HG03097 (cell line): ENCODE results near the gene ZNF236.
"Not testable (repeated sequence)": the region's sequence is repeated elsewhere in the genome, so short reads cannot be mapped to it uniquely, and the experiment has no call there.

Source experiments
- ATAC-seq: cut with Tn5 transposase; IDR thresholded peaks from one replicate; pipeline ENCODE4 v1.9.1; 2021; ENCODE audit not compliant: unreplicated experiment, low FRiP score

Gene ZNF236

DNA sequence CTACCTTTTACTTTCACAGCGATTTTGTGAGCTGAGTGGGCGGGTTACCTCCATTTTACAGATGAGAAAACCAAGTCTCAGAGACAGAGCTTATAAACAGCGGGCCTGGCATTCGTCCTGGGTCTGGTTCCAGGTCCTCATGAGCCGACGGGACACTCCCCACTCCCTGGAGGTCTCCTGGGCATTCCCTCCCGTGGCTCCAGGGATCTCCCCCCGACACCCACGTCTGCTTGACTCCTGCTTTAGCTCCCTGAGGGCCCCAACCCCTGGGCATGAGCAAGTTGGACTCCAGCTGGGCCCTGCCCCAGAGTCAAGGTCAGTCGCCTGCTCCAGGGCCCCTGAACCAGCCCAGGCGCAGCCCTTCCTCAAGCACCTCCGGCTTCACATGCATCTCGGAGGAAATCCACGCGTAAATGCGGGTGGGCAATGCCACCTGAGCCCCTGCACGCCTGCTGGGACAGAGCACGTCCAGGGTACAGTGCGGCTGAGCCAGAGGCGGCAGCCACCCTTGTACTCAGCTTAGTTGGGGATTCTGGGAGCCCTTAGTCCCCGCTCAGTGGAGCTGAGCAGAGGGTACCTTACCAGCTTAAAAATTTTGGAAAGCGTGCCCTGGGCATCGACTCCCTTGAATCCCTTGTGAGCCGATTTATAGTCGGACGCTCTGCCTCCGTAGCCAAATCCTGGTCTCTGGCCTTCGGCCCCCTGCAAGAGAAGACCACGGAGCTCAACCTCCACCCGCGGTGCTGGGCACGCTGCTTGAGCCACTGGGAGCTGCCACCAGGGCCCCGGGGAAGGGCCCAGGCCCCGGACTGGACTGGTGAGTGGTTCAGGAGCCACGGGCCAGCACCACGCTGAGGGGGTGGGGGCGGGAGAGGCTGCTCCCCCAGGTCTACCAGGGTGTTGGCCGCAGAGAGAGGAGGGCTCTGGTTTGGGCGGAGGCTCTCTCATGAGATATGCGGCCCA is 162.1 kb downstream of the ZNF236 start:
- ATAC-seq: no peak

DNA sequence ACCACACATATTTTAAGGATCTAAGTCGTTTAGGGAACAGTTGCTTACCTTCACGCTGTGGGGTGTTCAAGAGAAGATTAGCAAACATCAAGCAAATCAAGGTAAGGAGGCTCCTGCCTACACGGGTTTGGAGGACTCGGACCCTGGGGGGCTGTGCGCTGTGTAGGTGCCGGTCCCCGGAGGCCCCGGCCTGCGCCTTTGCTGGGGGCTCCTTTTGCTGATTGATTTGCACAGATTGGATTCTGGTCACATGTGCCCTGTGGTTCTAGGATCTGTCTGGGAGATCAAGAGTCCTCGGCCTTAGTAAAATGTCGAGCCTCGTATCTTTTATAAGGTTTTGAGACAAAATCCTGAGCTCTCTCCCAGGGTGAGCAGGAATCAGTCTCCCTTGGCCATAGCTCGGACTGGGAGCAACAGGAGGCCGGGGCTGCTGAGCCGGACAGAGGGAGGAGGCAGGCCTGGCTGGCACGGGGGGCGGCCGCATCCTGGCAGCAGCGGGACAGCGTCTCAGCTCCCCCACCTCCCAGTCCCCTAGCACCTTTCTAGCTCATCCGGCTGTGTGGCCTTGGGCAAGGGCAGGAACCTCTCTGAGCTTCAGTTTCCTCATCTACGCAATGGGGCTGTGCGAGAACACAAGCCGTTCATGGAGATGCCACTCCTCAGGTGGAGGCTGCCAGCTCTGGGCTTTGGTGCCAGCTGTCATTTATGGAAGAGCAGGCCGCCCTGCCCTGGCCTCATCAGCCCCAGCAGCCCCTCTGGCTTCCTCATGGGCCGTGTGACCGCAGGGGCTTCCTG is 163.0 kb downstream of the ZNF236 start:
- ATAC-seq: no peak

DNA sequence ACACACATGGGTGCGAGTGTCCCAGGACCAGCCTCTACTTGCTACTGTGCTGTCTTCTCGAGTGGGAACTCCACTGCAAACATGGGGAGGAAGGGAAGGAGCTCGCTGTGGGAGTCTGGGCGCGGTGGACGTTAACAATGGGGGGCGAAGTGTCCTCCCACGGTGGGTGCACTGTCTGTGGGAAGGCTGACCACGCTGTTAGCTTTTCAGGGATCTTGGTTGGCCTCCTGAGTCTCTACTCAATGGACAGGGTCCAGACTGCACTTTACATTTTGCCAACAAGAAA is 163.5 kb downstream of the ZNF236 start:
- ATAC-seq: no peak

DNA sequence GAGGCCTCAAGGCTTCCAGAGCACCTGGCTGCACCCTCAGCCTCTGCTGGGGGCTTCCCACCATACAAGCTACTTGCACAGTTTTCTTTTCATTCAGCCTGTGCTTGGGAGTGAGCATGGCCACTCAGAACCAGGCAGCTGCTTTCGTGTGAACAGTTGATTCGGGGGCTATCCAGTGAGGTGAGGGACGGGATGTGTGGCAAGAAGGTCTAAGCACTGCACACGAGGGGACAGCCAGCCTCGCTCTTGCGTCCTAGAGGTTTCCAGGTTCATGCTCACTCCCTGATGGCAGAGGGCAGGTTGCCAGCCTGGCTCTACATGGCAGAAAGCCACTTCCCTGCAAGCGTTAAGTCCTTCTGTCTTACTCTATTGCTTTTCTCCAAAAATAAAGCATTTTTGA is 164.0 kb downstream of the ZNF236 start:
- no peak for ATAC-seq

DNA sequence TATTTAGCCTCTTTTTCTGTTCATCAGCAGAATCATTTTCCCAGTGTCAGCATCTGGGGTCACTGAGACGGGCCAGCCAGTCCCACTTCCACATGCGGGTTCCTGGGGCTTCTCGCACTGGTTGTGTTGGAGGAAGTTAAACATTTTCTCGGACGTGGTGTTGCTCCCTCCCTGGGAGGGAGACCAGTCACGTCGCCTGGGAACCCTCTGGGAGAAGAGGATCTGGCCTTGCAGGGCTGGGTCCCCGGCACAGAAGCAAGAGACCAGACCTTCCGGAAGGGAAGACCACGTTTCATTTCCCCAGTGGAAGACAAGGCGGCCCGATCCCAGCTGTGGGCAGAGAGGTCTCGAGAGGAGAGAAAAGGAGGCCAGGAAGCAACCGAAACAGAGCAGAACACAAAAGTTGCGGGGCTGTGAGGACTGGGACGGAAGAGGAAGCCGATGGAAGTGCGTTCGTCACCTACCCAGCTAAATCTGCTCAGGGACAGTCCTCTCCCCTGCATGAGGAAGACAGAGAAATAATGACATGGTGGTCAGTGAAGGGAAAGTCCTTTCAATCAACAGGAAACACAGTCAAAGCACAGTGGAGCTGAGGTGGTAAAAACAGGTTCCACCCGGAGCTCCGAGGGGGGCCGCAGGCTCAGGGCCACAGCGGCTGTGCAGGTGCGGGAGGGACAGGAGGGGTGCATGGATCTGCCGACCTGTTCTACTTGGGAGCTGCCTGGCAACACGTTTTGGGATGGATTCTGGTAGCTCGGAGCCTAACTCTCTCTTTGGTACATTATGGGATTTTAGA is 165.9 kb downstream of the ZNF236 start:
- no peak for ATAC-seq

DNA sequence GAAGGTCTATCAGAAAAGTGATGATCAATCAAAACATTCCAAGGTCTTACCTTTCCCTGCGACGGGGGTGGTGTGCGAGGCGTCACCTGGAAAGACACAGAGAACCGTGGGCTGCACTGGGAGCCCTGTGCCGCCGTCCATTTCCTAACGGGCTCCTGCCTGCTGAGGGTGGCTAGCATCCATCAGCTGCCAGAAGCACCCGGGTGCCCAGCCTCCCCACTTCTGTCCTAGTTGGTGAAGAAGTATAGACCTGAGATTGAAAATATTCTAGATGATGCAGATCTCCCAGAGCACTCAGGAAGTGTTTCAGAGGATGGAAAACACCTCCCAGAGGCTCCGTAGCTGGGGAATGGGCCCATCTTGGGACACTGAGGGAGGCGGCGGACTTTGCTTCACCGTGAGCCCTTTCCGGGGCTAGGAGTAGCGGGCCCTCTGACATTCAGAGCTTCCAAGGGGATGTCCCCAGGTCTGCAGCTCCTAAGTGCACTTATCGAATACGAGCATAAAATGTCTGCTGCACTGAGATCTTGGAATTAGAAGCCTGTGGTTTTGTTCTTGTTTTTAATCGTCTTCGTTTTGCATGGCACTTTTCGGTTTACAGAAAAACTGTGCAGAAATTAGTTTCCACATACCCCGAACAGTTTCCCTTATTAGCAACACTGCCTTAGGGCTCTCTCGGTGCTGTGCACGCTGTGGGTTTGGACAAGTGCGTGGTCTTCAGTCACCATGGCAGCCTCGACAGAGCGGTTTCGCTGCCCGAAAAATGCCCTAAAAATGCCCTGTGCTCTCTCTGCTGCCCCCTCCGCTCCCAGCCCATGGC is 166.7 kb downstream of the ZNF236 start:
- no peak for ATAC-seq

DNA sequence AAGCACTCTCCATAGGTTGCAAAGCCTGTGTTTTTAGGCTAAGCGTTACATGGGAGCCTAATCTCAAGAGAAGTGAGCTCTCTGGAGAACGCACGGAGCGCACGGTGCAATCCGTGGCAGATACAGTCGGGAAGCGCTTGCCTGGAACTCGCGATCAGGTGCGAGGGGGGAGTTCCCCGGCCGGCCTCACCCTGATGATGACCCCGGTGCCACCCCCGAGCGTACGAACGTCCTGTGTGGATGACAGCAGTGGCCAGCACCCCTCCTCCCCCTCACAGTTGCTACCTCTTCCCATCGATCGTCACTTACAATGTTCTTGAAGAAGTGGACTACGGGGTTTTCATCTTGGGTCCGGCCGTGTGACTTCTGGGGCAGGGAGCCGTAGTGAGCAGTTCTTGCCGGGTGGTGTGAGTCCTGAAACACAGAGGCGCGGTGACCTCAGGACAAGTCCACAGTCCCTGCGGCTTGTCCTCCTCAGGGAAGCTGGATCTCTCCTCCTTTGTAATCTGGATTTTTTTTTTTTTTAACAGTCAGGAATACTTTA is 167.4 kb downstream of the ZNF236 start:
- ATAC-seq: no peak

DNA sequence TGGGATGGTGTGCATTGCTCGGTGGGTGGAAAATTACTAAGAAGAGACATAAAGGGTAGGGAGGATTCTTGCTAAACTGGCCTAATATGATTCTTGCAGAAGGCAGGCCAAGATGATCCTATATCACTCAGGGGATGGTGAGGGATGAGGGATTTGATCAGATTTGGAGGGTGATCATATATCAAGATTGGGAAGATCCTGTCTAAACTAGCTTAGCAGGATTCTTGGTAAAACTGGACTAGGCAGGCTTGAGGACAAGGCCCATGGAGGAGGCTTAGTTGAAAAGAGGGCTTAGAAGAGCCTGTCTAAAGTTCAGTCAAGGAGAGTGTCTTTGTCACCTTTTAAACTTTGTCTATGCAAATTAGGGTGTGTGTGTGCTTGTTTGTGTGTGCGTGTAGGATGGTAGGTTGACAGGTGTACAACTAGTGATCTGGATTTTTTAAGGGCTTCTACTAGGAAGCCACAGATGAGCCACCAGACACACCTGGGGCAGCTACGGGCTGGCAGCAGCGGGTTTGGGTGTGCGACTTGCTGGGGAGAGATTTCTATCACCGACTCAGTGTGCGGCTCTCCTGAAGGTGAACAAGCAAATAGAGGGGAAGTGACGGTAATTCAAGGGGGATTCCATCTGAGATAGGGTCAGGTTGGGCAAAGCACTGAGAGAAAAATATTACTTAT is 168.1 kb downstream of the ZNF236 start:
- not testable (repeated sequence) for ATAC-seq

DNA sequence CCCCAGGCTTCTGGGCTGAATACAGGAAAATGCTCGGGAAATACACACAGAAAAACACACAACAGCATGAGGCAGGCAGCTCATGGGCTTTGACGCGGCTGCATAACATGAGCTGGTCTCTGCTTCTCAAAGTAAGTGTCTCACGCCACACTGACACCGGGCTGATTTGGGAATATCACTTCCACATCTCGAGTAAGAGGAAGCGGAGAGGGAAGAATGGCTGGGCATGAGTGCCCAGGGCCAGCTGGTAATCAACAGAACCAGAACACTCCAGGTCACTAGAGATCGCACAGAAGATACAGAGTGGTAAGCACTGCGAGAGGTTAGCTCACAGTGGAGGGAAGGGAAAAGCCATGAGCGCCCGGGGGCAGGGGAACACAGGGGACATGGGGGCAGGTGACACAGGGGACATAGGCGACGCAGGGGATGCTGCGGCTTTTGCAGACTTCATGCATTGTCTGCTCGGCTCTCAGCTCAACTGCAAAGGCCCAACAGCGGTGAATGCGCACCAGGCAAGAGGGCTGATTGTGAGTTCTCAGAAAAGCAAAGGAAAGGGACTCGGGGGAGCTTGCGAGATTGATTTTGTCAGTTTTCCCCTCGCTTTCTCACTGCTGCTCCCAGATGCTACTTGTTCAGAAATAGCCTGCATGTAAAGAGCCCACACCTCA is 168.8 kb downstream of the ZNF236 start:
- ATAC-seq: no peak

DNA sequence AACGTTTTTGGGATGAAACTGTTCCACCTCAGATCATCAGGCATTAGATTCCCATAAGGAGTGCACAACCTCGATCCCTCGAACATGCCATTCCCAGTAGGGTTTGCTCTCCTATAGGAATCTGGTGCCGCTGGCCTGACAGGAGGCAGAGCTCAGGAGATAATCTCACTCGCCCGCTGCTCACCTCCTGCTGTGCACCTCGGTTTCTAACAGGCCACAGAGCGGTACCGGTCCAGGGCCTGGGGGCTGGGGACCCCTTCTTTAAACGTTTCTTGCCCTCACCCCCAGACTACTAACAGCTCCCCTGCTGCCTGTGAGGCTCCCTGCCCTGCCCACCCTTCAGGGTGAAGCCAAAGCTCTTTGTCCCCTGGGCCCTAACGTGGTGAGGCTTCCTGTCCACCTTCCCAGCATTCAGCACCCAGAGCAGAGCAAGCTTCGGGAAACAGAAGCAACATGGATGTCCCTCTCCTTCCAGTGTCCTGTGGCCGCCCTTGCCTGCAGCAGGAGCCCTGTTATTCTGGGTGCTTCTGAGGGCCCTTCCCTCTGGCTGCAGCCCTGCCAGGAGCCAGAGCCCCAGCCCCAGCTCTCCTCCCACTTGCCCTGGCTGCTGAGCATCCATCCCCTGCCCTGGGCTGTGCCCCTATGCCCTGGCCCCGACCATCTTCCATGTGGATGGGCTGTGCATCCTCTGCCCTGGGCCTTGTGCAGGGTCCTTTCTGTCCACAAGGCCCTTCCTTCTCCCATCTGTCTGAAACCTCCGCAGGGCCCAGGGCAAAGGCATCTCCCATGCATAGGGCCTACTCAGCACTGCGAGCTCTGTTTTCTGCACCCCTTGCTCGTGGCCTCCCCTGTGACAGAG is 170.1 kb downstream of the ZNF236 start:
- ATAC-seq: no peak

DNA sequence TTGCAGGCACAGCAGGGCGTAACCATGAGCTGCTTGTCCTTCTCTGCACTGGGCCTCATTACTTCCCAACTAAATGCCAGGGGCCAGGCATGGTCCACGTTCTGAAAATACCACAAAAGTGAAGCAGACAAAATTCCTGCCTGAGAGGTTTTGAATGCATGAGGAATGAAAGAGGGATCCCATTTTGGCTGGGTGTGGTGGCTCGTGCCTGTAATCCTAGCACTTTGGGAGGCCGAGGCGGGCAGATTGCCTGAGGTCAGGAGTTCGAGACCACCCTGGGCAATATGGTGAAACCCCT is 170.7 kb downstream of the ZNF236 start:
- no peak for ATAC-seq

DNA sequence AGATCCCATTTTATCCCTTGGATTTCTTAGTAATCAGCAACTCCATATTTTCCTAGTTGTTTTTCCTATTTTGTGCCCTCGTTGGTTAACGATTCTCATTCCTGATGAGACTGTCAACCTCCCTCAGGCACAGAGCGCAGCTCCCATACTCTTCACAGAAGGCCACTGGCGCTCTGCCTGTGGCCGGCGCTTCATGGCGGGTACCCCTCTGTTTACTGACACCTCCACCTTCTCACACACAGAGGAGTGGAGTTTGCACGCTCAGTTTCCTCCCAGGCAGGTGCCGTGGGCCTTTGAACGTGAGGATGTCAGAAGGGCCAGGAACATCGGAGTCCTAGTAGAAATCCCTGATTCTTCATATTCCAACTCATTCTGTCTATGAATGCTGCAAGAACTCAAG is 171.2 kb downstream of the ZNF236 start:
- no peak for ATAC-seq

DNA sequence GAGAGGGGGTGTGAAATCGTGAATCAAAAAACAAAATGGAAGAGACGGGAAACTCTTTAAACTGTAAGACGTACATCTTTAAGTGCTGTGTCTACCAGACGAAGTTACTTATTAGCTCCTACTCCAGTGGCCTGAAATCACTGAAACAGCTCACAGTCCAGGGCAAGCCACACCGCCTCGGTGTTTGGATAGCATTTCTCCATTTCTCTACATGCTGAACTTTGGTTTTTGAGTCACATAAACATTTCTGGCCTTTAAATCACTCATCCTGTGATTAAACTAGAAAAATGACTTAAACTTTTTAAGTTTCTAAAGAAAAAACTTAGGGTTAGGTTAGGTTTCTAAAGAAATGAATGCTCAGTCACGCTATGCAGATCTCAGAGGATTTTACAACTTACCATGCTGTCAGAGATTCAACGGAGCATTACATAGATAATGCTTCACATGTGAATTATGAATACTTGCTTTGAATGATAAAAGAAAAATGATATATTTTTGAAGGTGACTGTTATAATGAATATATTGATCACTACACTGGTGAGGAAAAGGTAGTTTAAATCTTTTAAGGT is 171.8 kb downstream of the ZNF236 start:
- ATAC-seq: no peak

DNA sequence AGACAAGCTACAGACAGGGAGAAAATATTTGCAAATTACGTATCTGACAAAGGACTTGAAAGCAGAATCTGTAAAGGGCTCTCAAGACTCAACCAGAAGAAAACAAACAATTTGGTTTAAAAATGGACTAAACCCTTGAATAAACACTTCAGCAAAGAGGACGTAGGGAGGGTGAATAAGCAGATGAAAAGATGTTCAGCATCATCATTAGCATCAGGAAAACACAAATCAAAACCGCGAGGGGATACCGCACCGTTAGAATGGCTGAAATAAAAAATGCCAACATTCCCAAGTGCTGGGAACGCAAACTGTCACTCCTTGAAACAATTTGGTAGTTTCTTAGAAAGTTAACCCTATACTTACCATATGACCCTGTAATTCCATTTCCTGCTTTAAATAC is 173.5 kb downstream of the ZNF236 start:
- ATAC-seq: no peak

DNA sequence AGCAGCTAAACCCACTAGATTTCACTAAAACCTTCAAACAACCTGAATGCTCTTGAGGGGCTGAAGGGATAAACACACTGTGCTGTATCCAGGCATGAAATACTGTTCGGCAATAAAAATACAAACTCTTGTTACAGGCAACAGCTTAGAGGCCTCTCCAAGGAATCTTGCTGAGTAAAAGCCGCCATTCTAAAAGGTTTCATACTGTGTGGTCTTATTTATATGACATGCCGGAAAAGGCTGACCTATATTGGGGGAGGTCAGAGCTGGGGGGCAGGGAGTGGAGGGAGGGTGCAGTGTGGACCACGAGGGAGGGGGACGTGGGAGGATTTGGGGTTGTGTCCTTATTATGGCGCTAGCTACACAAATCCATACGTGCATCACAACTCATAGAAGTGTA is 174.1 kb downstream of the ZNF236 start:
- no peak for ATAC-seq

DNA sequence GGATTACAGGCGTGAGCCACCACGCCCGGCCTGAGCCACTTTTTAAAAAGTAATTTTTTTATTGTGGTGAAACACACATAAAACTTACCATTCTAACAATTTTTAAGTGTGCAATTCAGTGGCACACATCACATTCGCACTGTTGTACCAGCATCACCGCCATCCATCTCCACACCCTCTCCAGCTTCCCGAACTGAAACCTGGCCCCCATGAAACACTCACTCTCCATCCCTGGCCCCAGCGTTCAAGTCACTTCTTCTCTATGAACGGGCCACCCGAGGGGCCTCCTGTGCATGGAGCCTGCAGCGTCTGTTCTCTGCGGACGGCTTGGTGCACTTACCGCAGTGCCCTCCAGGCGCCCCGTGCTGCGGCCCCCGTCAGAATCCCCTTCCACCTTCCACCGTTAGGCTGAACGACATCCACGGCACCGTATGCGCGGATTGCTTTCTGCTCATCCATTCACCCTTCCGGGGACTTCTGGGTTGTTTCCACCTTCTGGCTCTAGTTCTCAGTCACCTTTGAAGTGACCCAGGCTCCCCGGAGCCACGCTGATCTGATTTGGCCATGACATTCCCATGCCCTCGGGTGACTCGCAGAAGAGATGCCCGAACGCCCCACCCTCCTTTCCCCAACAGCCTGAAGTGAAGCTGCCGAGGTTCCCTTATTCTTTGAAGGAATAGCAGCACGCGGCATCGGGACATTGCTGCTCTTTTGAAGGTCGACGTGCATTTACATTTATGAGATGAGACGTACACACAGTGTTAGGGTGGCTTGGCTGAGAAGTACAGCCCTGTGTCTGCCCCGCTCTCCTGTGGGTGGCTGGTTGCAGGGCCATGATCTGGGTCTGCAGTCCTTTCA is 175.8 kb downstream of the ZNF236 start:
- no peak for ATAC-seq

DNA sequence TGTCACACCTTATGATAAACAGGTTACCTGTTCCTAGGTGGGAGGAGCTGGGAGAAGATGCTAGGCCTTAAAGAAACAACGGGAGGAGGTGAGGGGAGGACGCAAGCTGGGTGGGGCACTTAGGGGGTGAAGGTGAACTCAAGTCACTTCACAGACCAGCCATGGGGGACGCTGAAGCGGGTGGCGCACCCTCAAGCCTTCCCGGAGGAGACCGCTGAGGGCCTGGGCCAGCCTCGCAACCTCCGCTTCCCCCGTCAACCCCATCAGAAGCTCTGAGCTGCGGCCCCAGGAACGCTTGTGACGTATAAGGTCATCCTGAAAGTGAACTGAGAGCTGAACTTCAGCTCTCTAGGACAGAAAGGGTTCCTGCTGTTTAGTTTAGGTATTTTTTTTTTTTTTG is 176.7 kb downstream of the ZNF236 start:
- ATAC-seq: no peak
